ENCODE data around the gene FOXF1. TPM values are rescaled to one million over a fixed set of nuclear protein-coding genes. Genes with fewer than 3 reads are reported as not detected.
A peak's percentile ranks its signal among the peaks of the same experiment; 100 is the strongest.

The FOXF1 gene
- total and polyA plus RNA-seq, 2 experiments from 2014 or later: 2.6 to 4.4 TPM

GRCh38 chr16:86549076-86549892 is 39.0 kb downstream of the FOXF1 start:
- Histone ChIP-seq H3K27ac (no peak overlapping the region), H3K9me3 (ENCODE audit: low read depth) (no peaks in the 10 kb centered on the region), H3K4me3 (no peak overlapping the region), H3K36me3 (peaks cover 5% of the 10 kb centered on the region), H3K4me1 (ENCODE audit: low read depth) (no peaks in the 10 kb centered on the region), H3K27me3 (no peaks in the 10 kb centered on the region)
- TF ChIP-seq CTCF (IDR thresholded peaks at IDR 0.05; ENCODE audit: low read depth, low read length): no peak
- no peak for DNase-seq (ENCODE audit: low read depth in 1 of 2, low spot score in 1 of 2)

- H3K27me3 ChIP-seq: no peaks in the 10 kb centered on the region
- no peak overlapping the region for H3K27ac ChIP-seq
- no peaks in the 10 kb centered on the region for H3K9me3 ChIP-seq (ENCODE audit: low read depth)
- no peak overlapping the region for H3K4me3 ChIP-seq
- no peak for DNase-seq (ENCODE audit: low read depth in 1 of 2, low spot score in 1 of 2)
- TF ChIP-seq CTCF (IDR thresholded peaks at IDR 0.05; ENCODE audit: low read depth, low read length): no peak
- peaks cover 5% of the 10 kb centered on the region for H3K36me3 ChIP-seq
- H3K4me1 ChIP-seq (ENCODE audit: low read depth): no peaks in the 10 kb centered on the region
Measured at GRCh38 chr16:86549893-86550190, 39.5 kb downstream of the FOXF1 start.

GRCh38 chr16:86550281-86550680 is 40.0 kb downstream of the FOXF1 start:
- no peak overlapping the region for H3K4me3 ChIP-seq

GRCh38 chr16:86553356-86553755 is 43.0 kb downstream of the FOXF1 start:
- no peak for DNase-seq (ENCODE audit: low read depth in 1 of 2, low spot score in 1 of 2)
- Histone ChIP-seq H3K27me3 (no peaks in the 10 kb centered on the region), H3K4me1 (ENCODE audit: low read depth) (peaks cover 3% of the 10 kb centered on the region), H3K4me3 (no peak overlapping the region), H3K36me3 (no peaks in the 10 kb centered on the region), H3K9me3 (ENCODE audit: low read depth) (no peaks in the 10 kb centered on the region), H3K27ac (no peak overlapping the region)
- TF ChIP-seq CTCF (IDR thresholded peaks at IDR 0.05; ENCODE audit: low read depth, low read length): no peak

More at GRCh38 chr16:86550281-86550680, 40.0 kb downstream of the FOXF1 start:
- Histone ChIP-seq H3K36me3 (peaks cover 5% of the 10 kb centered on the region), H3K9me3 (ENCODE audit: low read depth) (no peaks in the 10 kb centered on the region), H3K27ac (no peak overlapping the region), H3K4me1 (ENCODE audit: low read depth) (no peaks in the 10 kb centered on the region), H3K27me3 (no peaks in the 10 kb centered on the region)
- DNase-seq (ENCODE audit: low read depth in 1 of 2, low spot score in 1 of 2): no peak
- TF ChIP-seq CTCF (IDR thresholded peaks at IDR 0.05; ENCODE audit: low read depth, low read length): no peak

- peak in 1 of 2 donors; percentile 24 for DNase-seq (ENCODE audit: low read depth in 1 of 2, low spot score in 1 of 2)
- Histone ChIP-seq H3K9me3 (ENCODE audit: low read depth) (no peaks in the 10 kb centered on the region), H3K4me3 (peak overlapping the region; percentile 87), H3K4me1 (ENCODE audit: low read depth) (peaks cover 3% of the 10 kb centered on the region), H3K27me3 (no peaks in the 10 kb centered on the region), H3K27ac (peak overlapping the region; percentile 87), H3K36me3 (no peaks in the 10 kb centered on the region)
- no peak for TF ChIP-seq CTCF (IDR thresholded peaks at IDR 0.05; ENCODE audit: low read depth, low read length)
Measured at GRCh38 chr16:86554599-86554916, 44.2 kb downstream of the FOXF1 start.
